ENCODE data around the gene HDAC9.

HDAC9 gene

GRCh38 chr7:18503126-18503866 lies 7.7 kb downstream of the HDAC9 start (continued):
- TF ChIP-seq TSHZ2 (CRISPR knock-in tag; IDR thresholded peaks at IDR 0.05) (no peak), POU6F1 (CRISPR knock-in tag; IDR thresholded peaks at IDR 0.05; ENCODE audit: borderline replicate concordance, low read depth) (no peak), SNAI2 (CRISPR knock-in tag; IDR thresholded peaks at IDR 0.05) (no peak), TOX (CRISPR knock-in tag; IDR thresholded peaks at IDR 0.05; ENCODE audit: borderline replicate concordance) (no peak)

GRCh38 chr7:18504965-18505364 lies 9.4 kb downstream of the HDAC9 start:
- TF ChIP-seq TSHZ2 (CRISPR knock-in tag; IDR thresholded peaks at IDR 0.05) (no peak), CSDC2 (CRISPR knock-in tag; IDR thresholded peaks at IDR 0.05) (0 out of 2 replicates have a peak, but pooled peaks have one; percentile 41)
- no peak for ATAC-seq

GRCh38 chr7:18505870-18506460 lies 10.4 kb downstream of the HDAC9 start:
- TF ChIP-seq ISL1 (CRISPR knock-in tag; IDR thresholded peaks at IDR 0.05) (peak; percentile 60), PPARA (CRISPR knock-in tag; IDR thresholded peaks at IDR 0.05; ENCODE audit: borderline replicate concordance) (no peak), CREB5 (CRISPR knock-in tag; IDR thresholded peaks at IDR 0.05; ENCODE audit: low read depth) (0 out of 2 replicates have a peak, but pooled peaks have one; percentile 10)
- ATAC-seq: peak; percentile 59

GRCh38 chr7:18508443-18509427 lies 13.2 kb downstream of the HDAC9 start:
- ATAC-seq: peak; percentile 89
- TF ChIP-seq GLIS3 (CRISPR knock-in tag; IDR thresholded peaks at IDR 0.05) (no peak), PPARA (CRISPR knock-in tag; IDR thresholded peaks at IDR 0.05; ENCODE audit: borderline replicate concordance) (no peak), TCF4 (CRISPR knock-in tag; IDR thresholded peaks at IDR 0.05; ENCODE audit: borderline replicate concordance) (no peak), SNAI2 (CRISPR knock-in tag; IDR thresholded peaks at IDR 0.05) (peak; percentile 19; the same call in 1 of the 2 replicates), CSDC2 (CRISPR knock-in tag; IDR thresholded peaks at IDR 0.05) (no peak), ZC3H10 (CRISPR knock-in tag; IDR thresholded peaks at IDR 0.05) (no peak), BACH2 (CRISPR knock-in tag; IDR thresholded peaks at IDR 0.05; ENCODE audit: borderline replicate concordance) (no peak), ZNF565 (CRISPR knock-in tag; conservative IDR thresholded peaks at IDR 0.05; ENCODE audit: low read depth) (no peak), CREB5 (CRISPR knock-in tag; IDR thresholded peaks at IDR 0.05; ENCODE audit: low read depth) (peak; percentile 55), ISL1 (CRISPR knock-in tag; IDR thresholded peaks at IDR 0.05) (peak; percentile 84), ESRRG (CRISPR knock-in tag; IDR thresholded peaks at IDR 0.05) (no peak), POU6F1 (CRISPR knock-in tag; IDR thresholded peaks at IDR 0.05; ENCODE audit: borderline replicate concordance, low read depth) (peak; percentile 11; the same call in 1 of the 2 replicates), ZFP30 (CRISPR knock-in tag; IDR thresholded peaks at IDR 0.05) (no peak), RARB (CRISPR knock-in tag; IDR thresholded peaks at IDR 0.05) (0 out of 2 replicates have a peak, but pooled peaks have one; percentile 11), TOX (CRISPR knock-in tag; IDR thresholded peaks at IDR 0.05; ENCODE audit: borderline replicate concordance) (no peak)

Data from SK-N-SH treated with all-trans-retinoic acid at 6 μM for 48 hours (cell line).